GM19397 (cell line): Measurements from ENCODE around the gene ARSB.
"Not testable (repeated sequence)": the region's sequence is repeated elsewhere in the genome, so short reads cannot be mapped to it uniquely, and the experiment has no call there.

Experiments
- ATAC-seq: cut with Tn5 transposase; IDR thresholded peaks from one replicate; pipeline ENCODE4 v1.9.1; 2021; ENCODE audit warnings: mild to moderate bottlenecking, moderate library complexity; ENCODE audit not compliant: unreplicated experiment

ARSB gene

DNA sequence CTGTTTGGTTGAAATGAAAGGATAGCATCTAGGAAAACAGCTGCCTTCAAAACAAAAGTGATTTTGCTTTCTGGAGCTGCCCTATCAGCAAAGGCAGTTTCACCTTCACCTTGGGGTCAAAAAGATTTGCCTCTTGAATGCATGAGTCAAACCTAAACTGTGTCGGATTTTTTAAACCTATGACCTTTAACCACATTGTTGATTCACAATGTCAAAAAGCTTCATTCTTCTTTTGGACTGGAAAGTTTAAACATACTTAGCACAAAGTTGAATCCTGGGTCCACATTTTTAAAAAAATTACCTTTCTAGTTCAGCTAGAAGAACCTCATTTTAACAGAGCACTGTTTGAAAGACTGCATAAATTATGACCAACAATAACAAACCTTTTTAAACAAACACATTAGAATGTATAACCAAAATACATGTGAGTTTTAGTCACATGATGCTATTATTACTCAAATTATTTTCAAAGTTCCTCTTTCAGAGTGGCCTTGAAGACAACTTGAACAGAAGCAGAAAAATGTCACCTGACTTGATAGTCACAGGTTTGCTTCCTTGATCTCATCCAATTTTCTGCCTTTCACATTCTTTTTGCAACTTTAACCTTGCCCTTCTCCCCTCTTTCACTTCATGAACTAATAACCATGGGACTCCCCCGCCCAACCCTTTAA, 226.8 kb downstream of the ARSB start:
- peak; percentile 53 for ATAC-seq

- peak; percentile 42 for ATAC-seq
Measured at GRCh38 chr5:78757269-78758053, 227.6 kb downstream of the ARSB start.

GRCh38 chr5:78756858-78757257, 228.3 kb downstream of the ARSB start:
- ATAC-seq: peak; percentile 3

- ATAC-seq: no peak
Measured at GRCh38 chr5:78755822-78756429, 229.2 kb downstream of the ARSB start.

- no peak for ATAC-seq
Measured at GRCh38 chr5:78754655-78755054, 230.5 kb downstream of the ARSB start.

DNA sequence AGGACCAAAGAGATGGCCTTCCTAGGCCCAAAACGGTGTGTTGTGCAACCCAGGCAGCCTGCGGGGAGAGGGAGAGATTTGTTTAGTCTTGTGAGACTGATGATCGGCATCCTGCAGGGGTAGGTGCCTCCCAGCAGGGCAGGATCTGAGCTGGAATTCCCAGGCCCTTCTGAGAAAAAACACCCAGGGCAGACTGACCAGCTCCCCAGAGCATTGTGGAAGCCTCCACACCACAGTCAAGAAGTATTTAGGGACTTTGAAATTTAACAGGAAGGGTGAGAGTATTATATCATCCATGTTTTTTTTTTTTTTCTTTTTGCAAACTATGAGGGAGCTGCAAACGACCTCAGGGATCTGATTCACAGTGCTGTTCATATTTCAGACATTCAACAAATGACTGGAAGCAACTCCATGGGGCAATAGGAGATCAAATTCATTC, 232.0 kb downstream of the ARSB start:
- ATAC-seq: no peak

GRCh38 chr5:78751872-78752271, 233.2 kb downstream of the ARSB start:
- no peak for ATAC-seq

DNA sequence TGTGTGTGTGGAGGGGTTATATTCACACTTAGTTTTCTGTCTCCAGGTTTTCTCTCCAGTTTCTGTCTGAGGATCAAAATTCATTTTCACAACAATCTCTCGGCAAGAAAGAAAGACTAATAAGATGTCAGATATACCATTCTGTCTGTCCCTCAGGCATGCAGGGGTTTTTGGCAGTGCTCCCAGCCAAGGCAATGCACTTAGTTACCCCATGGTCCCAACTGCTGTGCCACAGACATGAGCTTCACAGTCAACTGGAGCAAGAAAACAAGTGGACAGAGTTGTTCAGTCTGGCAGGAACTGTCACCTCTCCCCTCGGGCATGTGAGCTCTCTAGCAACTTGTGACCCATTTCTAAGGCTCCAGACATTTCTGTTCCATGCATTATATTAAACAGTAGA, 234.8 kb downstream of the ARSB start:
- ATAC-seq: no peak

- no peak for ATAC-seq
Measured at GRCh38 chr5:78747705-78748359, 237.3 kb downstream of the ARSB start.

GRCh38 chr5:78747055-78747454, 238.1 kb downstream of the ARSB start:
- no peak for ATAC-seq

DNA sequence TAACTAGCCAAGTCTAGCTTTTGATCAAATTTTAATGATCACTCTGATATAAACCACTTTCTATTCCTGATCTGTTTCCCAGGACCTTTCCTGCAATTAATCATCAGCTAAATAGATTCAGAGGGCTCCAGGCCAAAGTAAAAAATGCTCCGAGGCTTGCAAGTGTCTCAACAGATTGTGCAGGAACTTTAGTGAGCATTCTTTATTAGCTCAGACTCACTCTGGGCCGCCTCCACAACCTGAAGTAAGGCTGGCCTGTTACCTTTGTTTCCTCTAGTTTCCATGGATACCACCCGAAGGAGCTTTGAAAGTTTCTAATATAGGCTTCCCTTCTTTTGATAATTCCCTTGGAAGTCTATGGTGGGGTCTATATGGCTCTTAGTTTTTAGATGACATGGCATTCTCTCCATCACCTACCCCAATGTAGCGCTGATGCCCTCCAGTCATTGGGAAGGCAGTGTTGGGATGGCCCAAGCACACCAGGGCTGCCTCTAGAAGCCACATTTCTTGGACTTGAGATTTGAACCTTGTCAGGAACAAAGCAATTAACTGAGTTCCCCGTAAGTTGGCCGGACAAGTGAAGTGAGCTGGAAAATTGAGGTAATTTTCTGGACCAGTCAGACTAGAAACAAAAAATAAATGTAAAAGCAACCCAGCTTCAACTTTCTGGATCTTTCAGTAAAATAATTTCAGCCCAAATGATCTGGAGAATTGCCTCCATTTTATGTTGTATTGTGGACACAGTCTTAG, 238.9 kb downstream of the ARSB start:
- no peak for ATAC-seq

DNA sequence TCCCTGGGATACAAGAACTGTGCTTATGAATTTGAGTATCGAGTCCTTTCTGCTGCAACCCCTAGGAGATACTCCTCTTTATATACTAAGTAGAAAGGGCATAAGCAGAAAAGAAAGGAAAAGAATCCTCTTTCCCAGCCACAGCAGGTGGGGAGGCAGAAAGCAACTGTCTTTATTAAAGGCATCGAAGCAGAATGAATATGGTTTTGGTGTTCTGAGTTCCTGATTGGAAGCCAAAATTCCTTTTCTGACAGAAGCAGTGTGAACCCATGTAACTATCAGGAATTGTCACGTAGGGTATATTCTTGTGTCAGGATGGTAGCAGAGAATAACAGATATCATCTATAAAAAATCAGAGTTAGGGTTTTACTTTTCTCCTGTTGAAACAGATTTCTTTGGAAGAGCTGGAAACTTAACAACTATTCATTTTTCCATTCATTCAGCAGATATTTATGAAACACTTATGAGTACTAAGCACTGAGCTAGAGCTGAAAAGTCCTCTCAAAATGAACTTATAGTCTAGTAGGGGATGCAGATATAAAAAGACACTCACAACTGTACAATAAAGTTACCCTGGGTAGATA, 240.1 kb downstream of the ARSB start:
- ATAC-seq: no peak

GRCh38 chr5:78741019-78741418, 244.1 kb downstream of the ARSB start:
- ATAC-seq: no peak

DNA sequence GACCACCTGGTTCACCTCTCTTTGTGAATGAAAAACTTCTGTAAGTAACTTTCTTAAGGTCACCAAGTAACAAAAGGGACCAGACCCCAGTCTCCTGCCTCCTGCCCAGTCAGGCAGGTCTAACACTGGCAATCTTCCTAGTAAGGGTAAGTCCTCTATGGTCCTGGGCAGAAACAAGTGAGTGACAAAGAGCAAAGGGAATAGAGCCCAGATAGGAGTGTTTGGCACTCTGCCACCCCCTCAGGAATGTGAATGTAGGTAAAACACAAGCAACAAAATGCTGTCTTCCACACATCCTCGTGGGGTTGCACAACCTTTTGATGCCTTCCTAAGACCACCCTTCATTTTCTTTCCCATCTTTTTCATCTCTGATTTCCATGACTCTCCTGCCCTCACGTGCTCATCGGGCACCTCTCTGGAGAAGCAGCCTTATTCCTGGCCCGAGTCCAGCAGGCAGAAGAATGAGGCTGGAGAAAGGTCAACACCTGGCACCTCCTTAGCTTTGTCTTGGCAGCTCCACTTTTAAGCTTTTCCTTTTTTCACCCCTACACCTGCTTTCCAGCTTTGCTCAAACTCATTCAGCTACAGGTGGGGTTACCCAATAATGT, 246.3 kb downstream of the ARSB start:
- ATAC-seq: no peak

DNA sequence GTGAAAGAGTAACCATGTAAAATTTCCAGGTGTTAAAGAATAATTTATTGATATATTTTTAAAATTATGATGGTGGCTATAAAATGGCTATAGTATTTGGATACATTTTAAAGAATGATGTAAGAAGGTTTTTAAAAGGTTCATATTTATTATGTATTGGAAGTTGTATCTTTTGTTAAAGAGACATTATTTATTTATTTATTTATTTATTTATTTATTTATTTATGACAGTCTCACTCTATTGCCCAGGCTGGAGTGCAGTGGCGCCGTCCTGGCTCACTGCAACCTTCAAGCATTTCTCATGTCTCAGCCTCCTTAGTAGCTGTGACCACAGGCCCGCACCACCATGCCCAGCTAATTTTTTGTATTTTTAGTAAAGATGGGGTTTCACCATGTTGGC, 247.0 kb downstream of the ARSB start:
- no peak for ATAC-seq

- no peak for ATAC-seq
Measured at GRCh38 chr5:78735834-78736463, 249.2 kb downstream of the ARSB start.

GRCh38 chr5:78734950-78735349, 250.2 kb downstream of the ARSB start:
- no peak for ATAC-seq

DNA sequence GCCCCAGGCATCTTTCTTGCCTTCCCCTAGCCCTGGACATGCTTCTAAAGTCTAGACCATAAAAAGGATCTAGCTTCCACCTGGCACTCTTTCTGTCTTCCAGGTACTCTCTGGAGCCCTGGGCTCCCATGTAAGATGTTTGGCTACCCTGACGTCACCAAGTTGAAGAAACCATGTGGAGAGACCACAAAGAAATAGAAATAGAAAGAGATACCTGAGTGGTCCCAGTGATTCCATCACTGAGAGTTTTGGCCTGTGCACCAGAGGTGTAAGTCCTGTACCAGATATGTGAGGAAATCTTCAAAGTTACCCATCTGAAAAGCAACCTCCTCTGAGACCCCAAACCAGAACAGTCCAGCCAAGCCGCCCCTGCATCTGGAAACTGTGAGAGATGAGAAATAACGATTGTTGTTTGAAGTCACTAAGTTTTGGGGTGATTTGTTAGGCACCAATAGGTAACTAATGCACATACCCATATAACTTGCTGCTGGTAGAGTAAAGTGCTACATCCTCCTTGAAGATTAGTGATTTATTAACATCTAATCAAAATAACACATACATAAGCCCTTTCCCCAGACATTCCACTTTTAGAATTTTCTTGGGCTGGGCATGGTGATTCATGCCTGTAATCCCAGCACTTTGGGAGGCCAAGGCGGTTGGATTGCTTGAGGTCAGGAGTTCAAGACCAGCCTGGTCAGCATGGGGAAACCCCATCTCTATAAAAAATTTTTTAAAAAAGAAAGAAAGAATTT, 250.8 kb downstream of the ARSB start:
- ATAC-seq: no peak

GRCh38 chr5:78732721-78733120, 252.4 kb downstream of the ARSB start:
- not testable (repeated sequence) for ATAC-seq
